Neural progenitor cell (in vitro differentiated cells): ENCODE measurements around the gene SUPT20H. TPM values are rescaled to one million over a fixed set of nuclear protein-coding genes. Genes with fewer than 3 reads are reported as not detected.

Source experiments
- DNase-seq: peaks from one replicate; pipeline ENCODE4 v3.0.0-alpha.2; 2016; ENCODE audit warnings: low spot score
- H2AFZ ChIP-seq: fragments of 200-600 bp; sonication (generic); replicated peaks from 2 replicates; pipeline ENCODE4 v1.6.1; 2016; ENCODE audit warnings: antibody characterized with exemption
- H3F3A ChIP-seq: fragments of 200-600 bp; sonication (generic); 2 replicates; pipeline ENCODE4 v1.6.1; 2016; ENCODE audit warnings: antibody characterized with exemption, low read depth
- H3K27ac ChIP-seq: fragments of 200-600 bp; sonication (generic); 2 replicates; pipeline ENCODE4 v1.5.1; 2016; ENCODE audit warnings: mild to moderate bottlenecking
- H3K27me3 ChIP-seq: fragments of 200-600 bp; sonication (generic); 2 replicates; pipeline ENCODE4 v1.6.1; 2016; ENCODE audit warnings: mild to moderate bottlenecking, moderate library complexity
- H3K36me3 ChIP-seq: fragments of 200-600 bp; sonication (generic); 2 replicates; pipeline ENCODE4 v1.5.1; 2016
- H3K4me1 ChIP-seq: fragments of 200-600 bp; sonication (generic); 2 replicates; pipeline ENCODE4 v1.6.1; 2016; ENCODE audit warnings: mixed run types
- H3K4me2 ChIP-seq: fragments of 200-600 bp; sonication (generic); 2 replicates; pipeline ENCODE4 v1.6.1; 2016
- H3K4me3 ChIP-seq: fragments of 200-600 bp; sonication (generic); 2 replicates; pipeline ENCODE4 v1.5.1; 2016
- H3K79me2 ChIP-seq: fragments of 200-600 bp; sonication (generic); 2 replicates; pipeline ENCODE4 v1.6.1; 2016; ENCODE audit warnings: low read depth
- H3K9ac ChIP-seq: fragments of 200-600 bp; sonication (generic); 2 replicates; pipeline ENCODE4 v1.6.1; 2016
- H3K9me3 ChIP-seq: fragments of 200-600 bp; sonication (generic); 2 replicates; pipeline ENCODE4 v1.5.1; 2016; ENCODE audit warnings: low read depth
- H4K20me1 ChIP-seq: fragments of 200-600 bp; sonication (generic); 2 replicates; pipeline ENCODE4 v1.6.1; 2016; ENCODE audit warnings: low read depth
- H3K27ac Mint-ChIP-seq: 3 replicates; pipeline ENCODE4 v1.8.0; 2021; ENCODE audit warnings: mixed read lengths
- H3K27me3 Mint-ChIP-seq: 2 replicates; pipeline ENCODE4 v1.8.0; 2022; ENCODE audit warnings: low read depth, mild to moderate bottlenecking, inconsistent platforms, moderate library complexity, mixed read lengths; ENCODE audit not compliant: insufficient read depth
- H3K36me3 Mint-ChIP-seq: 3 replicates; pipeline ENCODE4 v1.8.0; 2021; ENCODE audit warnings: mixed read lengths
- H3K4me1 Mint-ChIP-seq: 3 replicates; pipeline ENCODE4 v1.8.0; 2021; ENCODE audit warnings: mixed read lengths
- H3K4me3 Mint-ChIP-seq: 3 replicates; pipeline ENCODE4 v1.8.0; 2021; ENCODE audit warnings: mild to moderate bottlenecking, moderate library complexity, mixed read lengths
- H3K9me3 Mint-ChIP-seq: 3 replicates; pipeline ENCODE4 v1.8.0; 2020; ENCODE audit warnings: mixed read lengths
- CTCF ChIP-seq: fragments of 200-600 bp; sonication (generic); IDR thresholded peaks from 2 replicates; pipeline ENCODE4 v1.5.1; 2017; ENCODE audit warnings: antibody characterized with exemption, mild to moderate bottlenecking
- EZH2 ChIP-seq: fragments of 200-600 bp; sonication (generic); IDR thresholded peaks from 2 replicates; pipeline ENCODE4 v1.6.1; 2017; ENCODE audit warnings: antibody characterized with exemption, mild to moderate bottlenecking, moderate library complexity
- EZH2phosphoT487 ChIP-seq: fragments of 200-600 bp; sonication (generic); IDR thresholded peaks from 2 replicates; pipeline ENCODE4 v1.6.1; 2017; ENCODE audit warnings: antibody characterized with exemption
- total RNA-seq: library from RNA; depleted of rRNA; stranded (reverse); fragments of >200 nt; gene quantifications from 2 replicates; pipeline ENCODE4 v1.2.3, GENCODE V29; 2015; ENCODE audit warnings: low replicate concordance

SUPT20H gene
- total RNA-seq, 1 donor from 2014 or later = 88.2 TPM

- peaks cover 13% of the 10 kb centered on the region for H3K36me3 Mint-ChIP-seq
- H4K20me1 ChIP-seq = no peaks in the 10 kb centered on the region
- TF ChIP-seq EZH2 (no peak), CTCF (no peak), EZH2phosphoT487 (no peak)
- no peak overlapping the region for H2AFZ ChIP-seq
- no peak overlapping the region for H3K9ac ChIP-seq
- no peaks in the 10 kb centered on the region for H3K79me2 ChIP-seq
- H3K4me3 Mint-ChIP-seq = no peak overlapping the region
- H3K4me2 ChIP-seq = no peak overlapping the region
- H3K27ac Mint-ChIP-seq = no peak overlapping the region
- no peaks in the 10 kb centered on the region for H3K9me3 Mint-ChIP-seq
- H3K4me3 ChIP-seq = no peak overlapping the region
- H3K36me3 ChIP-seq = no peaks in the 10 kb centered on the region
- no peaks in the 10 kb centered on the region for H3K9me3 ChIP-seq
- H3K4me1 ChIP-seq = no peaks in the 10 kb centered on the region
- H3K27ac ChIP-seq = no peak overlapping the region
- no peak for DNase-seq
- no peaks in the 10 kb centered on the region for H3F3A ChIP-seq
- no peaks in the 10 kb centered on the region for H3K4me1 Mint-ChIP-seq
- H3K27me3 Mint-ChIP-seq = no peaks in the 10 kb centered on the region
- no peaks in the 10 kb centered on the region for H3K27me3 ChIP-seq
These were observed 93.7 kb downstream of the SUPT20H start for GRCh38 chr13:36965767-36966166.

- no peaks in the 10 kb centered on the region for H4K20me1 ChIP-seq
- DNase-seq = no peak
- no peaks in the 10 kb centered on the region for H3K36me3 ChIP-seq
- no peaks in the 10 kb centered on the region for H3K9me3 ChIP-seq
- no peak overlapping the region for H3K27ac ChIP-seq
- H3K9me3 Mint-ChIP-seq = no peaks in the 10 kb centered on the region
- H3K9ac ChIP-seq = no peak overlapping the region
- no peaks in the 10 kb centered on the region for H3K4me1 ChIP-seq
- H3K4me1 Mint-ChIP-seq = no peaks in the 10 kb centered on the region
- H3K27me3 ChIP-seq = no peaks in the 10 kb centered on the region
- H3K4me3 Mint-ChIP-seq = no peak overlapping the region
- no peak overlapping the region for H3K4me3 ChIP-seq
- no peaks in the 10 kb centered on the region for H3F3A ChIP-seq
- H3K79me2 ChIP-seq = no peaks in the 10 kb centered on the region
- H3K27ac Mint-ChIP-seq = no peak overlapping the region
- no peak overlapping the region for H3K4me2 ChIP-seq
- no peak overlapping the region for H2AFZ ChIP-seq
- TF ChIP-seq CTCF = no peak
- no peaks in the 10 kb centered on the region for H3K27me3 Mint-ChIP-seq
- H3K36me3 Mint-ChIP-seq = peaks cover 23% of the 10 kb centered on the region
These were observed 99.9 kb downstream of the SUPT20H start for GRCh38 chr13:36959456-36960116.

Other genes starting within 250 kb of the SUPT20H start
- 7.5 and 10.4 TPM in 2 replicates for gene RFXAP, start 240.5 kb downstream of the SUPT20H start, total RNA-seq
- 1.2 and 1.6 TPM in 2 replicates for gene SMAD9, start 139.4 kb downstream of the SUPT20H start, total RNA-seq
- gene ALG5, start 60.3 kb downstream of the SUPT20H start, total RNA-seq = 17.2 and 24.1 TPM in 2 replicates
- 108 and 155 TPM in 2 replicates for gene EXOSC8, start 58.9 kb downstream of the SUPT20H start, total RNA-seq
- not detected in 2 replicates for gene CSNK1A1L, start 46.0 kb upstream of the SUPT20H start, total RNA-seq